HEK293 (cell line): ENCODE data around the gene EIF4E2.

Source experiments
- CTCF ChIA-PET: fragments of 350-600 bp; formaldehyde crosslinking; extraction: SDS; loops from one replicate; lab custom pipeline; 2021; ENCODE audit warnings: antibody characterized with exemption; lab: Yijun Ruan, JAX
- POLR2A ChIA-PET: fragments of 300-600 bp; formaldehyde crosslinking; extraction: SDS; loops from one replicate; lab custom pipeline; 2020; ENCODE audit warnings: antibody characterized with exemption, inconsistent platforms; lab: Yijun Ruan, JAX
- H3K27ac ChIP-seq: fragments of 200-500 bp; sonication (Bioruptor generic); 2 replicates; pipeline ENCODE4 v1.5.1; 2014; ENCODE audit warnings: low read depth, low read length, control low read depth, inconsistent platforms; ENCODE audit errors: extremely low read depth
- H3K36me3 ChIP-seq, 2 experiments: fragments of 200-500 bp in 1 of 2; sonication (Bioruptor generic) in 1 of 2; 1 replicate in 1 of 2; 2 replicates in 1 of 2; pipeline ENCODE4 v1.5.1; 2014 to 2017; ENCODE audit warnings: inconsistent platforms in 2 of 2, low read length in 2 of 2; ENCODE audit not compliant: control insufficient read depth in 2 of 2, insufficient read depth in 1 of 2
- H3K4me1 ChIP-seq: fragments of 200-500 bp; sonication (Bioruptor generic); 2 replicates; pipeline ENCODE4 v1.5.1; 2014; ENCODE audit warnings: mild to moderate bottlenecking, low read length, inconsistent platforms; ENCODE audit not compliant: control insufficient read depth, insufficient read depth
- H3K4me3 ChIP-seq: 2 replicates; pipeline ENCODE4 v1.5.1; 2011; ENCODE audit warnings: low read depth, mild to moderate bottlenecking, control low read depth, low read length, moderate library complexity
- H3K9me3 ChIP-seq: fragments of 200-500 bp; sonication (Bioruptor generic); 2 replicates; pipeline ENCODE4 v1.5.1; 2014; ENCODE audit warnings: low read depth, low read length, inconsistent platforms; ENCODE audit not compliant: control insufficient read depth, insufficient read depth
- ELK4 ChIP-seq: IDR thresholded peaks from 2 replicates; pipeline ENCODE4 v1.6.1; 2011; ENCODE audit warnings: mild to moderate bottlenecking, low read depth, low read length, borderline replicate concordance
- FEZF1 ChIP-seq: fragments of 450-650 bp; formaldehyde crosslinking; IDR thresholded peaks from 2 replicates; pipeline ENCODE4 v1.5.1; 2016; ENCODE audit warnings: missing biosample characterization, missing genetic modification characterization
- GLI4 ChIP-seq: fragments of 450-650 bp; formaldehyde crosslinking; IDR thresholded peaks from 2 replicates; pipeline ENCODE4 v1.5.1; 2016; ENCODE audit warnings: missing biosample characterization, missing genetic modification characterization
- HOXD13 ChIP-seq: sonication (generic); formaldehyde crosslinking; IDR thresholded peaks from 2 replicates; pipeline ENCODE4 v1.8.0; 2022; ENCODE audit warnings: missing genetic modification reagents, borderline replicate concordance
- KLF16 ChIP-seq: fragments of 450-650 bp; formaldehyde crosslinking; IDR thresholded peaks from 2 replicates; pipeline ENCODE4 v1.5.1; 2017; ENCODE audit warnings: missing biosample characterization, missing genetic modification characterization
- KLF7 ChIP-seq: fragments of 450-650 bp; formaldehyde crosslinking; IDR thresholded peaks from 2 replicates; pipeline ENCODE4 v1.5.1; 2016; ENCODE audit warnings: missing biosample characterization, missing genetic modification characterization, borderline replicate concordance
- SETDB1 ChIP-seq: IDR thresholded peaks from one replicate; pipeline ENCODE4 v1.6.1; 2017; ENCODE audit warnings: mild to moderate bottlenecking, low read length, moderate library complexity, mixed read lengths; ENCODE audit not compliant: insufficient read length
- WT1 ChIP-seq: fragments of 450-650 bp; formaldehyde crosslinking; IDR thresholded peaks from 2 replicates; pipeline ENCODE4 v1.5.1; 2016; ENCODE audit warnings: missing biosample characterization, missing genetic modification characterization
- ZBTB10 ChIP-seq: fragments of 450-650 bp; formaldehyde crosslinking; IDR thresholded peaks from 2 replicates; pipeline ENCODE4 v1.5.1; 2016; ENCODE audit warnings: missing biosample characterization, missing genetic modification characterization
- ZFP3 ChIP-seq: fragments of 450-650 bp; formaldehyde crosslinking; IDR thresholded peaks from 2 replicates; pipeline ENCODE4 v1.5.1; 2016; ENCODE audit warnings: low read depth, missing biosample characterization, missing genetic modification characterization
- ZNF10 ChIP-seq: fragments of 450-650 bp; formaldehyde crosslinking; IDR thresholded peaks from 2 replicates; pipeline ENCODE4 v1.5.1; 2017; ENCODE audit warnings: missing biosample characterization, missing genetic modification characterization
- ZNF140 ChIP-seq: fragments of 450-650 bp; formaldehyde crosslinking; IDR thresholded peaks from 2 replicates; pipeline ENCODE4 v1.5.1; 2016; ENCODE audit warnings: missing biosample characterization, missing genetic modification characterization
- ZNF19 ChIP-seq: fragments of 450-650 bp; formaldehyde crosslinking; IDR thresholded peaks from 2 replicates; pipeline ENCODE4; 2016; ENCODE audit warnings: missing biosample characterization, missing genetic modification characterization, low read depth
- ZNF202 ChIP-seq: fragments of 450-650 bp; formaldehyde crosslinking; IDR thresholded peaks from 2 replicates; pipeline ENCODE4 v1.5.1; 2016; ENCODE audit warnings: missing biosample characterization, missing genetic modification characterization, borderline replicate concordance
- ZNF274 ChIP-seq, 2 experiments: fragments of 200-500 bp in 1 of 2; fragments of 450-650 bp in 1 of 2; sonication (Bioruptor generic) in 1 of 2; formaldehyde crosslinking in 1 of 2; IDR thresholded peaks; 2 replicates each; pipeline versions ENCODE4 v1.5.1 to v1.6.1; 2014 to 2016; ENCODE audit warnings: borderline replicate concordance in 1 of 2, inconsistent platforms in 1 of 2, low read length in 1 of 2, missing biosample characterization in 1 of 2, missing genetic modification characterization in 1 of 2
- ZNF354C ChIP-seq: fragments of 450-650 bp; formaldehyde crosslinking; IDR thresholded peaks from 2 replicates; pipeline ENCODE4 v1.5.1; 2016; ENCODE audit warnings: missing biosample characterization, missing genetic modification characterization, low read depth, borderline replicate concordance
- ZNF426 ChIP-seq: fragments of 450-650 bp; formaldehyde crosslinking; IDR thresholded peaks from 2 replicates; pipeline ENCODE4 v1.5.1; 2017; ENCODE audit warnings: missing biosample characterization, missing genetic modification characterization, mild to moderate bottlenecking, inconsistent platforms, moderate library complexity
- ZNF549 ChIP-seq: fragments of 450-650 bp; IDR thresholded peaks from 2 replicates; pipeline ENCODE4 v1.5.1; 2018; ENCODE audit warnings: missing biosample characterization, missing genetic modification characterization, mild to moderate bottlenecking, inconsistent platforms, moderate library complexity
- ZNF571 ChIP-seq: fragments of 450-650 bp; formaldehyde crosslinking; IDR thresholded peaks from 2 replicates; pipeline ENCODE4 v1.5.0; 2017; ENCODE audit warnings: missing biosample characterization, missing genetic modification characterization
- ZNF600 ChIP-seq: fragments of 450-650 bp; formaldehyde crosslinking; IDR thresholded peaks from 2 replicates; pipeline ENCODE4 v1.5.1; 2016; ENCODE audit warnings: missing biosample characterization, missing genetic modification characterization
- ZNF654 ChIP-seq: fragments of 450-650 bp; formaldehyde crosslinking; IDR thresholded peaks from 2 replicates; pipeline ENCODE4 v1.5.1; 2016; ENCODE audit warnings: low read depth, missing biosample characterization, missing genetic modification characterization
- ZNF660 ChIP-seq: fragments of 450-650 bp; IDR thresholded peaks from 2 replicates; pipeline ENCODE4 v1.5.1; 2018; ENCODE audit warnings: missing biosample characterization, mild to moderate bottlenecking, missing genetic modification characterization
- ZNF670 ChIP-seq: fragments of 450-650 bp; formaldehyde crosslinking; IDR thresholded peaks from 2 replicates; pipeline ENCODE4 v1.5.1; 2016; ENCODE audit warnings: missing biosample characterization, missing genetic modification characterization, low read depth
- ZNF677 ChIP-seq: fragments of 450-650 bp; IDR thresholded peaks from 2 replicates; pipeline ENCODE4 v1.5.0; 2018; ENCODE audit warnings: missing biosample characterization, mild to moderate bottlenecking, missing genetic modification characterization, moderate library complexity
- ZNF76 ChIP-seq: fragments of 450-650 bp; formaldehyde crosslinking; IDR thresholded peaks from 2 replicates; pipeline ENCODE4; 2016; ENCODE audit warnings: low read depth, missing biosample characterization, missing genetic modification characterization, borderline replicate concordance
- TF ChIP-seq, protein P1 (sequence below): fragments of 450-650 bp; formaldehyde crosslinking; IDR thresholded peaks from 2 replicates; pipeline ENCODE4 v1.5.1; 2016; ENCODE audit warnings: missing biosample characterization, missing genetic modification characterization

Gene EIF4E2

DNA sequence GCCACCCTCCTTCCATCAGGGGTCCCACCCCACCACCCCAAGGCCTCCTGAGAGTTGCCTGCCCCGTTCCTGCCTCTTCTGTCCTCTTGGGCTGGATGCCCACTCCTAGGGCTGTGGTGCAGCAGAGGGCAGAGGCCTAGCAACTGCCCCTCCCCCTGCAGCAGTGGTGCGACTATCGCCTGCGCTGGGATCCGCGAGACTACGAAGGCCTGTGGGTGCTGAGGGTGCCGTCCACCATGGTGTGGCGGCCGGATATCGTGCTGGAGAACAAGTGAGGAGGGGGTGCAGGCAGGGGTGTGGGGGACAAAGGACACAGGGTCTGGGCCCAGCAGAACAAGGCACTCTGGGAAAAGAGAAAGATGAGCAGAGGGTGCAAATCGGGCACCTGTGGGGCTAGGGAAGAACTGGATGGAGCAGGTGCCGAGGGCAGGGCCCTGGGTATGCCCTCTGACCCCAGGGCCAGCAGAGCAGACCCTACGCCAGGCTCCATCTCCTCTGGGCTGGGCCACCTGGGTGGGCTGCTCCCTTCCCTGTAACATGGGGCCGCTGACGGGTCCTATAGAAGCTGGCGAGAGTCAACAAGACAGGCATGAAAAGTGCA, 9.9 kb upstream of the EIF4E2 start:
- TF ChIP-seq ZNF10 (no peak), GLI4 (tag by site-specific recombination) (no peak), ZNF274 (IDR thresholded peaks at IDR 0.05; ENCODE audit: low read length) (no peak), ZNF274 (tag by site-specific recombination; IDR thresholded peaks at IDR 0.05; ENCODE audit: borderline replicate concordance) (no peak), ZNF140 (tag by site-specific recombination) (no peak), ZNF76 (tag by site-specific recombination) (no peak), ZNF677 (no peak), KLF16 (tag by site-specific recombination) (no peak)
- peaks cover 0 to 9% of the 10 kb centered on the region in 2 experiments; a peak in 2 of 3 replicates for H3K36me3 ChIP-seq
- ChIA-PET POLR2A (no interaction called here), CTCF (interaction anchor here (0.6 kb wide), 1 partner anchor 35 kb away, joined by 3 read pairs; no protein-coding TSS in a partner anchor)
- no peaks in the 10 kb centered on the region for H3K9me3 ChIP-seq
- no peaks in the 10 kb centered on the region for H3K4me1 ChIP-seq
- H3K4me3 ChIP-seq, result no peak overlapping the region
- no peak overlapping the region for H3K27ac ChIP-seq

DNA sequence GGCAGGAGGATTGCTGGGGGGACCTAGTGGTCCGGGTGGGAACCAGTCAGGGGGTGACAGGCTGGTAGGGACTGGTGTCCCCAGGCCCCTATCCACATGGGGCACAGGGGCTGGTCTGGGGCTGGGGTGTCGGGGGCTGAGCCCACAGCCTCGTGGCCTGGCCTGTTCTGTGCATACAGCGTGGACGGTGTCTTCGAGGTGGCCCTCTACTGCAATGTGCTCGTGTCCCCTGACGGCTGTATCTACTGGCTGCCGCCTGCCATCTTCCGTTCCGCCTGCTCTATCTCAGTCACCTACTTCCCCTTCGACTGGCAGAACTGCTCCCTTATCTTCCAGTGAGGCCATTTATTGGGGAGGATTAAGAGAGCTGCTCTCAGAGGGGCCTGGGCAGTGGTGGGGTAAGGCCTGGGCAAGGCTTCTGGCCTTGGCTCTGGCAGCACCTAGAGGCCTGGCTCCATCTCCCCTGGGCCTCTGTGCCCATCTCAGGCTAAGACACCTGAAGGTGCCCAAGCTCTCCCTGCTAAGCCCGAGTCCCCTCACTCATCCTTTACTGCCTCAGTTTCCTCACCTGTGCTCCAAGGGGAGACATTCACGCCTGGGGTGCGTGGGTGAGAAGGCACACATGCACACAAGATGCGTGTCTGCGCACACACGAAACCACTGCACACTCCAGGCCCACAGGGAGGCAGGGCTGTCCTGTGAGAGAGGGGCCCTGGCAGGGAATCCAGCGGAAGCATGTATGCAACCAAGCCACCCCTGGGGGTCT, 9.1 kb upstream of the EIF4E2 start:
- peaks cover 5 to 14% of the 10 kb centered on the region in 2 experiments; a peak in 2 of 3 replicates for H3K36me3 ChIP-seq
- H3K9me3 ChIP-seq, result no peaks in the 10 kb centered on the region
- TF ChIP-seq ZNF426 (tag by site-specific recombination), result no peak
- no peak for TF ChIP-seq ZNF202
- TF ChIP-seq ZNF600 (tag by site-specific recombination), result no peak
- TF ChIP-seq ZNF571 (tag by site-specific recombination), result no peak
- TF ChIP-seq ZNF677, result no peak
- no peak for TF ChIP-seq ZBTB10 (tag by site-specific recombination)
- TF ChIP-seq ZNF670 (tag by site-specific recombination), result no peak
- TF ChIP-seq, protein P1, sequence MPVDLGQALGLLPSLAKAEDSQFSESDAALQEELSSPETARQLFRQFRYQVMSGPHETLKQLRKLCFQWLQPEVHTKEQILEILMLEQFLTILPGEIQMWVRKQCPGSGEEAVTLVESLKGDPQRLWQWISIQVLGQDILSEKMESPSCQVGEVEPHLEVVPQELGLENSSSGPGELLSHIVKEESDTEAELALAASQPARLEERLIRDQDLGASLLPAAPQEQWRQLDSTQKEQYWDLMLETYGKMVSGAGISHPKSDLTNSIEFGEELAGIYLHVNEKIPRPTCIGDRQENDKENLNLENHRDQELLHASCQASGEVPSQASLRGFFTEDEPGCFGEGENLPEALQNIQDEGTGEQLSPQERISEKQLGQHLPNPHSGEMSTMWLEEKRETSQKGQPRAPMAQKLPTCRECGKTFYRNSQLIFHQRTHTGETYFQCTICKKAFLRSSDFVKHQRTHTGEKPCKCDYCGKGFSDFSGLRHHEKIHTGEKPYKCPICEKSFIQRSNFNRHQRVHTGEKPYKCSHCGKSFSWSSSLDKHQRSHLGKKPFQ (tag by site-specific recombination), result no peak
- TF ChIP-seq ZNF19, result no peak
- no peak for TF ChIP-seq KLF7 (tag by site-specific recombination)
- no peak for TF ChIP-seq WT1
- no peak for TF ChIP-seq ZNF549 (tag by site-specific recombination)
- TF ChIP-seq FEZF1, result no peak
- TF ChIP-seq ZNF654, result no peak
- TF ChIP-seq ELK4, result no peak
- TF ChIP-seq HOXD13 (CRISPR knock-in tag), result no peak
- no peak for TF ChIP-seq ZNF660 (tag by site-specific recombination)
- no peak for TF ChIP-seq ZNF354C
- TF ChIP-seq ZFP3, result no peak
- no peak for TF ChIP-seq SETDB1
- no peak overlapping the region for H3K27ac ChIP-seq
- no peak overlapping the region for H3K4me3 ChIP-seq
- no peaks in the 10 kb centered on the region for H3K4me1 ChIP-seq
- CTCF ChIA-PET, result no interaction called here
- POLR2A ChIA-PET, result no interaction called here
